ENCODE data around the gene NCKAP5.

NCKAP5 gene

DNA sequence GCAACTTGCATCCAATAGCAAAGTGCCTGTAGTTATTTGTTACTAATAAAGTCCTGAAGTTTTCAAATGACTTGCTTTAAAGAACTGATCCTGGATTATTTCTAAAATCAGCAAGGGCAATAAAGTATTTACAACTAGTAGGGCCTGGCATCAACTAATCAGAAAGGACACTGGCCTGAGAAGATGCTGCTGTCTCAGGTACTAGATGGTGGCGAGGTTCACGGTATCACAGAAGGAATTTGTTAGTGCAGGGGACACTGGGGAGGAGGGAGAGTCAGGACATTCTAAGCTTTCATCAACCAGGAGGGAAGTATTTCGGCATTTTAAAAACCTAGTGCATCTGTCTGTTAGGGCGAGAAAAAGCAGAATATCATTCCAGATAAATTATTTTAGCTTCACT, 458.1 kb downstream of the NCKAP5 start:
- Histone ChIP-seq H3K4ac (ENCODE audit: low read depth in 1 of 2, low read length in 2 of 2) (no peak overlapping the region), H3K27ac (ENCODE audit: low read length, poor library complexity, severe bottlenecking) (no peak overlapping the region), H2BK12ac (ENCODE audit: low read length in 2 of 2) (no peak overlapping the region), H3K9me3 (ENCODE audit: control insufficient read depth, low read length) (no peaks in the 10 kb centered on the region), H4K91ac (ENCODE audit: low read length) (no peak overlapping the region), H2BK15ac (ENCODE audit: low read depth, poor library complexity, severe bottlenecking) (no peak overlapping the region), H3K4me2 (ENCODE audit: low read length, poor library complexity, severe bottlenecking) (no peak overlapping the region), H3K23ac (ENCODE audit: low read length in 2 of 2) (no peak overlapping the region), H3K18ac (ENCODE audit: low read depth in 1 of 2, low read length in 2 of 2) (no peak overlapping the region), H4K8ac (ENCODE audit: low read length) (no peak overlapping the region), H3K4me3 (ENCODE audit: insufficient read depth in 1 of 2, low read depth in 1 of 2, low read length in 2 of 2) (no peak overlapping the region), H2BK5ac (ENCODE audit: low read depth, low read length, poor library complexity, severe bottlenecking) (no peak overlapping the region), H3K9ac (ENCODE audit: low read length) (no peak overlapping the region), H3K4me1 (ENCODE audit: control insufficient read depth, insufficient read depth, low read depth, low read length) (no peaks in the 10 kb centered on the region), H3K36me3 (ENCODE audit: control insufficient read depth in 1 of 2, insufficient read depth in 2 of 2, low read depth in 1 of 2, low read length in 2 of 2) (no peaks in the 10 kb centered on the region), H3K14ac (ENCODE audit: low read length in 2 of 2) (no peak overlapping the region), H2BK120ac (ENCODE audit: low read depth, low read length) (no peak overlapping the region), H3K27me3 (ENCODE audit: control insufficient read depth in 1 of 2, insufficient read depth in 1 of 2, low read length in 2 of 2) (peaks cover 0 to 7% of the 10 kb centered on the region in 2 experiments), H2AK5ac (ENCODE audit: low read length, severe bottlenecking) (no peak overlapping the region), H3K79me1 (replicated peaks; ENCODE audit: low read length, poor library complexity, severe bottlenecking) (no peaks in the 10 kb centered on the region), H2AFZ (ENCODE audit: low read depth, low read length) (no peak overlapping the region)
- DNase-seq, result no peak
- 64% methylated on average over 2 of the region's 4 CpGs for WGBS

DNA sequence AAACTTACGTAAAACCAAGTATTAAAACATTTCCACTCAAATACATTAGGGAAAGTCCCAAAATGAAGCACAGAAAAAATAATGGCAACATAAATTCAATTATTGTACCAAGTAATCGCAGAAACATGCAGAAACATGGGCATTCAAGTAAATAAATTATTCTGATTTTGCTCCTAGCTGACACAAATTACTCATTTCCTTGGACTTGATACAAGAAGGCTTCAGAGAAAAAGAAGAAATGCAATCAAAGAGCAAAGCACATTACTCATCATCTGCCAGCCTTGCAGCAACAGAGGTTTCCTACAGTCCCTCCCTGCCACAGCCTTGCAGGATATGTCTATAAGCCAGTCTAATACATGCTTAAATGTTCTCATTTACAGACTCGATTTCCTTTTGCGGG, 458.5 kb downstream of the NCKAP5 start:
- Histone ChIP-seq H3K27ac (ENCODE audit: low read length, poor library complexity, severe bottlenecking) (no peak overlapping the region), H3K4me1 (ENCODE audit: control insufficient read depth, insufficient read depth, low read depth, low read length) (no peaks in the 10 kb centered on the region), H2BK12ac (ENCODE audit: low read length in 2 of 2) (no peak overlapping the region), H3K23ac (ENCODE audit: low read length in 2 of 2) (no peak overlapping the region), H2AFZ (ENCODE audit: low read depth, low read length) (no peak overlapping the region), H3K18ac (ENCODE audit: low read depth in 1 of 2, low read length in 2 of 2) (no peak overlapping the region), H3K79me1 (replicated peaks; ENCODE audit: low read length, poor library complexity, severe bottlenecking) (no peaks in the 10 kb centered on the region), H4K91ac (ENCODE audit: low read length) (no peak overlapping the region), H3K4ac (ENCODE audit: low read depth in 1 of 2, low read length in 2 of 2) (no peak overlapping the region), H2BK15ac (ENCODE audit: low read depth, poor library complexity, severe bottlenecking) (no peak overlapping the region), H2BK120ac (ENCODE audit: low read depth, low read length) (no peak overlapping the region), H3K14ac (ENCODE audit: low read length in 2 of 2) (no peak overlapping the region), H4K8ac (ENCODE audit: low read length) (no peak overlapping the region), H3K36me3 (ENCODE audit: control insufficient read depth in 1 of 2, insufficient read depth in 2 of 2, low read depth in 1 of 2, low read length in 2 of 2) (no peaks in the 10 kb centered on the region), H2BK5ac (ENCODE audit: low read depth, low read length, poor library complexity, severe bottlenecking) (no peak overlapping the region), H3K27me3 (ENCODE audit: control insufficient read depth in 1 of 2, insufficient read depth in 1 of 2, low read length in 2 of 2) (peaks cover 0 to 7% of the 10 kb centered on the region in 2 experiments), H3K9me3 (ENCODE audit: control insufficient read depth, low read length) (no peaks in the 10 kb centered on the region), H3K4me3 (ENCODE audit: insufficient read depth in 1 of 2, low read depth in 1 of 2, low read length in 2 of 2) (no peak overlapping the region), H3K9ac (ENCODE audit: low read length) (no peak overlapping the region), H2AK5ac (ENCODE audit: low read length, severe bottlenecking) (no peak overlapping the region), H3K4me2 (ENCODE audit: low read length, poor library complexity, severe bottlenecking) (no peak overlapping the region)
- WGBS, result 77% methylated on average over 2 of the region's 4 CpGs
- no peak for DNase-seq

DNA sequence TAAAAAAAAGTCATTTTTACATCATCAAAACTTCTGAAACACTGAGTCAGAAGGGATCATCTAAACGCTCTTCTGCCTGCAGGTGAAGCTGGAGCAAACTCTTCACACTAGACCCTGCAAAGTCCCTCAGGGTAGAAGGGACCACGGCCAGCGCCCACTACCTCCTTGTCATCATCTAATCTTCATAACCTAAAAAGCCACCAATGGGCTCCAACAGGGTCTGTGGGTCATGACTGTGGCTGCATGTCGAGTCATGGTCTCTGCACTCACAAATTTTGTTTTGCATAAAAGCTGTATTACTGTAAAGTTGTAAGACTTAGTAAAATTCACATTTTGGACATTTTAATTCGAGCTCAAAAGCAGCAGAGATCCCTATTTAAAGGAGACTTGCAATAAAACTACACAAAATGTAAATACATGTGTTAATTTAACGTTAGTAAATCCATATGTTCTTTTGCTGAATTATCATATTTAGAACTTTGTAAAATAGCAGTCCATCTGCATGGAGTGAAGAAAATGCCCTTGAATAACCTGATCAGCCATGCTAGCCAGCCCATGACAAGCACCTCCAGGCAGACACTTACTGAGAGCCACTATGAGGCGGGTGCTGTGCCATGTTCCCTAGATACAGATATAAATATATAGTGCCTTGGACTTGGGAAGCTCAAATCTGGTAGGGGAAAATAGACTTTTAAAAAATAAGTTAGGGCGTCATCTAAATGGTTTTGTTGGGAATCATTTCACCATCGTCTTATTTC, 461.0 kb downstream of the NCKAP5 start:
- H2BK15ac ChIP-seq (ENCODE audit: low read depth, poor library complexity, severe bottlenecking), result no peak overlapping the region
- WGBS, result 74% methylated on average over 7 of the region's 9 CpGs
- no peak overlapping the region for H4K91ac ChIP-seq (ENCODE audit: low read length)
- H3K27me3 ChIP-seq (ENCODE audit: control insufficient read depth in 1 of 2, insufficient read depth in 1 of 2, low read length in 2 of 2), result peaks cover 0 to 7% of the 10 kb centered on the region in 2 experiments
- H3K23ac ChIP-seq (ENCODE audit: low read length in 2 of 2), result no peak overlapping the region
- DNase-seq, result no peak
- no peak overlapping the region for H2BK120ac ChIP-seq (ENCODE audit: low read depth, low read length)
- H3K18ac ChIP-seq (ENCODE audit: low read depth in 1 of 2, low read length in 2 of 2), result no peak overlapping the region
- no peak overlapping the region for H2AFZ ChIP-seq (ENCODE audit: low read depth, low read length)
- H3K9ac ChIP-seq (ENCODE audit: low read length), result no peak overlapping the region
- no peak overlapping the region for H2BK5ac ChIP-seq (ENCODE audit: low read depth, low read length, poor library complexity, severe bottlenecking)
- no peak overlapping the region for H2BK12ac ChIP-seq (ENCODE audit: low read length in 2 of 2)
- no peaks in the 10 kb centered on the region for H3K79me1 ChIP-seq (replicated peaks; ENCODE audit: low read length, poor library complexity, severe bottlenecking)
- no peak overlapping the region for H3K14ac ChIP-seq (ENCODE audit: low read length in 2 of 2)
- H3K27ac ChIP-seq (ENCODE audit: low read length, poor library complexity, severe bottlenecking), result no peak overlapping the region
- H3K4ac ChIP-seq (ENCODE audit: low read depth in 1 of 2, low read length in 2 of 2), result no peak overlapping the region
- H3K4me2 ChIP-seq (ENCODE audit: low read length, poor library complexity, severe bottlenecking), result no peak overlapping the region
- no peak overlapping the region for H4K8ac ChIP-seq (ENCODE audit: low read length)
- H3K36me3 ChIP-seq (ENCODE audit: control insufficient read depth in 1 of 2, insufficient read depth in 2 of 2, low read depth in 1 of 2, low read length in 2 of 2), result no peaks in the 10 kb centered on the region
- H3K4me1 ChIP-seq (ENCODE audit: control insufficient read depth, insufficient read depth, low read depth, low read length), result no peaks in the 10 kb centered on the region
- no peaks in the 10 kb centered on the region for H3K9me3 ChIP-seq (ENCODE audit: control insufficient read depth, low read length)
- no peak overlapping the region for H2AK5ac ChIP-seq (ENCODE audit: low read length, severe bottlenecking)
- no peak overlapping the region for H3K4me3 ChIP-seq (ENCODE audit: insufficient read depth in 1 of 2, low read depth in 1 of 2, low read length in 2 of 2)

DNA sequence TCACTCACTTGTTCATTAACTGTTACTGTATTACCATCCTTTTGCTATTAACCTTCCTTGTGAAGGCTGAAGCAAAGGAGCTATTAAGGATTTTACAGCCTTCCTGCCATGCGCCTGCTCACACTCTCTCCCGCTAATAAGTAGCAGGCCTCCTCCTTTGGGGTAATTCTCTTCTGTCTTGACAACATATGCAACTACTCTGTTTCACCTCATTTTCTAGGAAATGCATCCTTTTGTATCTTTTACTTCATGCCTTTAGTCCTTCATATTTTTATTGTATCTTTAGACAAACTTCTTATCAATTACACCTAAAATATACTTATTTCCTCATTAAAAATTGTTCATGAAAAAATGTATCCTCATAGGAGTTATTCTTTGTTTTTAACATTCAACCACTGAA, 463.4 kb downstream of the NCKAP5 start:
- no peak overlapping the region for H2BK15ac ChIP-seq (ENCODE audit: low read depth, poor library complexity, severe bottlenecking)
- no peaks in the 10 kb centered on the region for H3K36me3 ChIP-seq (ENCODE audit: control insufficient read depth in 1 of 2, insufficient read depth in 2 of 2, low read depth in 1 of 2, low read length in 2 of 2)
- no peak overlapping the region for H4K91ac ChIP-seq (ENCODE audit: low read length)
- no peak overlapping the region for H3K23ac ChIP-seq (ENCODE audit: low read length in 2 of 2)
- no peaks in the 10 kb centered on the region for H3K4me1 ChIP-seq (ENCODE audit: control insufficient read depth, insufficient read depth, low read depth, low read length)
- no peak overlapping the region for H3K27ac ChIP-seq (ENCODE audit: low read length, poor library complexity, severe bottlenecking)
- H3K79me1 ChIP-seq (replicated peaks; ENCODE audit: low read length, poor library complexity, severe bottlenecking), result no peaks in the 10 kb centered on the region
- H2BK5ac ChIP-seq (ENCODE audit: low read depth, low read length, poor library complexity, severe bottlenecking), result no peak overlapping the region
- H3K9ac ChIP-seq (ENCODE audit: low read length), result no peak overlapping the region
- no peak overlapping the region for H3K14ac ChIP-seq (ENCODE audit: low read length in 2 of 2)
- no peak overlapping the region for H3K4me2 ChIP-seq (ENCODE audit: low read length, poor library complexity, severe bottlenecking)
- no peak overlapping the region for H2AK5ac ChIP-seq (ENCODE audit: low read length, severe bottlenecking)
- no peaks in the 10 kb centered on the region for H3K9me3 ChIP-seq (ENCODE audit: control insufficient read depth, low read length)
- H2BK120ac ChIP-seq (ENCODE audit: low read depth, low read length), result no peak overlapping the region
- no peak overlapping the region for H2BK12ac ChIP-seq (ENCODE audit: low read length in 2 of 2)
- H3K4ac ChIP-seq (ENCODE audit: low read depth in 1 of 2, low read length in 2 of 2), result no peak overlapping the region
- no peak overlapping the region for H3K4me3 ChIP-seq (ENCODE audit: insufficient read depth in 1 of 2, low read depth in 1 of 2, low read length in 2 of 2)
- WGBS, result 53% methylated on average over 2 of the region's 2 CpGs
- no peak overlapping the region for H3K18ac ChIP-seq (ENCODE audit: low read depth in 1 of 2, low read length in 2 of 2)
- no peak for DNase-seq
- H2AFZ ChIP-seq (ENCODE audit: low read depth, low read length), result no peak overlapping the region
- H3K27me3 ChIP-seq (ENCODE audit: control insufficient read depth in 1 of 2, insufficient read depth in 1 of 2, low read length in 2 of 2), result peaks cover 0 to 7% of the 10 kb centered on the region in 2 experiments
- H4K8ac ChIP-seq (ENCODE audit: low read length), result no peak overlapping the region
